ENCODE data around the gene CAPZA1.

Gene CAPZA1

DNA sequence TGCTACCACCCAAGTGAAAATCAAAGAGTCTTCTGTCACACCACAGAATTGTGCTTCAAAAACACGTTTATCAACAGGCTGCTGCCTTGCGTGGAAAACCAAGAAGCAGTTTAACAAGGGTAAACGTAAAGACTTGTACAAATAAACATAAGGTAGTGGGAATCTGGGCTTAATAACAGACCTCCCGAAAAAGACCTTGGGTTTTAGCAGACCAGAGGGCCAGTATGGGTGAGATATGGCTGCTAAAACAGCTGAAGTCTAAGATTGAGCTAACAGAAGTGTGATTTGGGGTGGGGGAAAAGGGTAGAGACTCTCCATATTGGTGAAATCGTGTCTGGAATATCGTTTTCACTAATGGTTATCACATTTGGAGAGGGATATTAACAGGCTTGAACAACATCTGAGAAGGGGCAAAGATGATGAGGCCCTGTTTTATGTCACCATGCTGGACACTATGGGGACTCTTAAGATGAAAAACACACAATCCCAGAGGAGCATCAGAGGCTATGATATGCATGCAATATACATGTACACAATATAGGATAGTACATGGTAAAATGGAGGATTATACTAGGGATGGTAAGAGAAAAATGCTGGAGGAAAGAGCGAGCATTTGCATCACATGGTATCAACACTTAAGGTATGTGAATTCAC lies 56.2 kb downstream of the CAPZA1 start:
- H3K56ac ChIP-seq (ENCODE audit: low read length), result peak overlapping the region; percentile 95
- DNase-seq, result no peak
- H2AK5ac ChIP-seq (ENCODE audit: low read length), result no peak overlapping the region
- H3K4ac ChIP-seq (ENCODE audit: low read depth, low read length), result no peak overlapping the region
- no peak overlapping the region for H3K23ac ChIP-seq (ENCODE audit: low read length)
- no peak overlapping the region for H4K8ac ChIP-seq (ENCODE audit: low read depth, low read length)
- WGBS (ENCODE audit: extremely low coverage, insufficient coverage, low lambda C conversion rate), result no CpG with 5 or more reads among the region's 7 CpGs
- peaks cover 5% of the 10 kb centered on the region for H3K4me1 ChIP-seq (ENCODE audit: control insufficient read depth, low read depth, low read length)
- H3K9ac ChIP-seq (ENCODE audit: low read length), result peak overlapping the region; percentile 88
- H2BK5ac ChIP-seq (ENCODE audit: low read length), result no peak overlapping the region
- no peak overlapping the region for H2BK15ac ChIP-seq (replicated peaks; ENCODE audit: low read depth)
- H4K5ac ChIP-seq (ENCODE audit: low read length), result no peak overlapping the region
- H3K79me1 ChIP-seq (ENCODE audit: low read length), result peaks cover 7% of the 10 kb centered on the region
- no peaks in the 10 kb centered on the region for H3K36me3 ChIP-seq (ENCODE audit: control insufficient read depth, insufficient read depth, low read length)
- H2BK120ac ChIP-seq (ENCODE audit: low read depth, low read length), result no peak overlapping the region
- peak overlapping the region; percentile 85 for H3K18ac ChIP-seq (ENCODE audit: low read length)
- no peaks in the 10 kb centered on the region for H3K27me3 ChIP-seq (ENCODE audit: insufficient read depth, low read length, poor library complexity)
- peak overlapping the region; percentile 49 for H3K4me2 ChIP-seq (ENCODE audit: low read length)
- peaks cover 2% of the 10 kb centered on the region for H3K79me2 ChIP-seq (ENCODE audit: control insufficient read depth, insufficient read depth, low read length)
- no peak overlapping the region for H3K27ac ChIP-seq (ENCODE audit: low read depth, low read length)
- H3K4me3 ChIP-seq (ENCODE audit: low read length), result peak overlapping the region; percentile 77

GRCh38 chr1:112676543-112676942 lies 56.9 kb downstream of the CAPZA1 start:
- Histone ChIP-seq H2BK120ac (ENCODE audit: low read depth, low read length) (no peak overlapping the region), H3K9ac (ENCODE audit: low read length) (no peak overlapping the region), H3K36me3 (ENCODE audit: control insufficient read depth, insufficient read depth, low read length) (no peaks in the 10 kb centered on the region), H2AK5ac (ENCODE audit: low read length) (no peak overlapping the region), H3K4ac (ENCODE audit: low read depth, low read length) (no peak overlapping the region), H3K4me1 (ENCODE audit: control insufficient read depth, low read depth, low read length) (peaks cover 5% of the 10 kb centered on the region), H2BK5ac (ENCODE audit: low read length) (no peak overlapping the region), H3K4me3 (ENCODE audit: low read length) (no peak overlapping the region), H3K23ac (ENCODE audit: low read length) (no peak overlapping the region), H3K79me2 (ENCODE audit: control insufficient read depth, insufficient read depth, low read length) (peaks cover 2% of the 10 kb centered on the region), H2BK15ac (replicated peaks; ENCODE audit: low read depth) (no peak overlapping the region), H4K8ac (ENCODE audit: low read depth, low read length) (no peak overlapping the region), H3K79me1 (ENCODE audit: low read length) (peaks cover 7% of the 10 kb centered on the region), H3K27me3 (ENCODE audit: insufficient read depth, low read length, poor library complexity) (no peaks in the 10 kb centered on the region), H4K5ac (ENCODE audit: low read length) (no peak overlapping the region), H3K4me2 (ENCODE audit: low read length) (no peak overlapping the region), H3K56ac (ENCODE audit: low read length) (no peak overlapping the region), H3K27ac (ENCODE audit: low read depth, low read length) (no peak overlapping the region), H3K18ac (ENCODE audit: low read length) (no peak overlapping the region)
- WGBS (ENCODE audit: extremely low coverage, insufficient coverage, low lambda C conversion rate), result no CpG with 5 or more reads among the region's 3 CpGs
- no peak for DNase-seq

DNA sequence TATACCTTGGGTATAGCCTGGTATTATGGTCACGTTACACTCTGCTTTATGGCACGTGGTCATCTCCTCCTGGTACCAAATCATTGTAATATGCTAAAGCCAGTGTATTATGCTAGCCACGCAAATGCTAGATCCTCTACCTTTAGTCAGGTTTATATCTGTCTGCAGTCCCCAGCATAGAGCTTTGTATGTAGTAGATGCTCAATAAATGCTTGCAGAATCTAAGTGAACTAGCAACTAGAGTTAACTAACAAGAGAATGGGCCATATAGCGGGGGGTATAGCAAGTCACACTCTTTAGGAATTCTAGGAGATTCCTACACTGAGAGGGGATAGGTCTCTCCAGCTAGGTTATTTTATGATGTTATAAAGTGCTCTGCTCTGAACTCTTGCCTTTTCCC lies 57.9 kb downstream of the CAPZA1 start:
- H3K4me1 ChIP-seq (ENCODE audit: control insufficient read depth, low read depth, low read length), result peaks cover 5% of the 10 kb centered on the region
- no CpG with 5 or more reads among the region's 4 CpGs for WGBS (ENCODE audit: extremely low coverage, insufficient coverage, low lambda C conversion rate)
- H2BK5ac ChIP-seq (ENCODE audit: low read length), result no peak overlapping the region
- no peak overlapping the region for H2BK120ac ChIP-seq (ENCODE audit: low read depth, low read length)
- H3K79me1 ChIP-seq (ENCODE audit: low read length), result peaks cover 7% of the 10 kb centered on the region
- H3K4me3 ChIP-seq (ENCODE audit: low read length), result no peak overlapping the region
- no peak overlapping the region for H2BK15ac ChIP-seq (replicated peaks; ENCODE audit: low read depth)
- H3K27me3 ChIP-seq (ENCODE audit: insufficient read depth, low read length, poor library complexity), result no peaks in the 10 kb centered on the region
- H3K27ac ChIP-seq (ENCODE audit: low read depth, low read length), result no peak overlapping the region
- DNase-seq, result no peak
- no peak overlapping the region for H3K9ac ChIP-seq (ENCODE audit: low read length)
- H3K36me3 ChIP-seq (ENCODE audit: control insufficient read depth, insufficient read depth, low read length), result no peaks in the 10 kb centered on the region
- H3K4ac ChIP-seq (ENCODE audit: low read depth, low read length), result no peak overlapping the region
- no peak overlapping the region for H4K5ac ChIP-seq (ENCODE audit: low read length)
- H2AK5ac ChIP-seq (ENCODE audit: low read length), result no peak overlapping the region
- no peak overlapping the region for H3K56ac ChIP-seq (ENCODE audit: low read length)
- no peak overlapping the region for H3K4me2 ChIP-seq (ENCODE audit: low read length)
- peaks cover 2% of the 10 kb centered on the region for H3K79me2 ChIP-seq (ENCODE audit: control insufficient read depth, insufficient read depth, low read length)
- no peak overlapping the region for H3K18ac ChIP-seq (ENCODE audit: low read length)
- peak overlapping the region; percentile 48 for H3K23ac ChIP-seq (ENCODE audit: low read length)
- H4K8ac ChIP-seq (ENCODE audit: low read depth, low read length), result no peak overlapping the region

GRCh38 chr1:112678605-112679004 lies 59.0 kb downstream of the CAPZA1 start:
- no peak overlapping the region for H4K5ac ChIP-seq (ENCODE audit: low read length)
- no peaks in the 10 kb centered on the region for H3K27me3 ChIP-seq (ENCODE audit: insufficient read depth, low read length, poor library complexity)
- no peak overlapping the region for H3K56ac ChIP-seq (ENCODE audit: low read length)
- no peak overlapping the region for H3K4me3 ChIP-seq (ENCODE audit: low read length)
- H3K27ac ChIP-seq (ENCODE audit: low read depth, low read length), result no peak overlapping the region
- peaks cover 7% of the 10 kb centered on the region for H3K79me1 ChIP-seq (ENCODE audit: low read length)
- H3K23ac ChIP-seq (ENCODE audit: low read length), result no peak overlapping the region
- H2BK15ac ChIP-seq (replicated peaks; ENCODE audit: low read depth), result no peak overlapping the region
- no peak overlapping the region for H2BK120ac ChIP-seq (ENCODE audit: low read depth, low read length)
- H3K4ac ChIP-seq (ENCODE audit: low read depth, low read length), result no peak overlapping the region
- H4K8ac ChIP-seq (ENCODE audit: low read depth, low read length), result no peak overlapping the region
- H3K4me1 ChIP-seq (ENCODE audit: control insufficient read depth, low read depth, low read length), result peaks cover 2% of the 10 kb centered on the region
- H3K36me3 ChIP-seq (ENCODE audit: control insufficient read depth, insufficient read depth, low read length), result no peaks in the 10 kb centered on the region
- no peak for DNase-seq
- no peak overlapping the region for H3K9ac ChIP-seq (ENCODE audit: low read length)
- H2BK5ac ChIP-seq (ENCODE audit: low read length), result no peak overlapping the region
- no CpG with 5 or more reads among the region's 3 CpGs for WGBS (ENCODE audit: extremely low coverage, insufficient coverage, low lambda C conversion rate)
- H3K79me2 ChIP-seq (ENCODE audit: control insufficient read depth, insufficient read depth, low read length), result peaks cover 2% of the 10 kb centered on the region
- no peak overlapping the region for H3K4me2 ChIP-seq (ENCODE audit: low read length)
- H2AK5ac ChIP-seq (ENCODE audit: low read length), result no peak overlapping the region
- no peak overlapping the region for H3K18ac ChIP-seq (ENCODE audit: low read length)

DNA sequence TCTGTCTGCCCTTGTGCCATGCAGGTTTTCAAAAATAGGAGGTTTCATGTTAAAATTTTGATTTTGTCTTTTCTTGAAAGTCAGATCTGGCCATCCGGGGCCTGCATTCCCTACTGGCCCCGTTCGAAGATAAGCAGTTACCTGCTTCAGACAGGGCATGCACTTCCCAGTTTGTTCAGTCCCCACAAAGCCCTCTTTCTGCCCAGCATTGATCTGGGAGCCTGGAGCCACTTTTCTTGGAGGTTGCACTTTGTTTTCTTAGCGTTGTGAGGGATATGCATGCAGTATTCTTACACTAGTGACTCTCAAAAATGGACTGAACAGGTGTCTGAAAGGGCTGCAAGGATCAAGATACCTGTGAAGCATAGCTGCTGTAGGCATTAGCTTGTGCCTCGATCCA lies 66.3 kb downstream of the CAPZA1 start:
- peaks cover 2% of the 10 kb centered on the region for H3K36me3 ChIP-seq (ENCODE audit: control insufficient read depth, insufficient read depth, low read length)
- H4K8ac ChIP-seq (ENCODE audit: low read depth, low read length), result no peak overlapping the region
- H3K79me2 ChIP-seq (ENCODE audit: control insufficient read depth, insufficient read depth, low read length), result no peaks in the 10 kb centered on the region
- no peak overlapping the region for H3K4ac ChIP-seq (ENCODE audit: low read depth, low read length)
- no peak overlapping the region for H2BK15ac ChIP-seq (replicated peaks; ENCODE audit: low read depth)
- no peak overlapping the region for H3K56ac ChIP-seq (ENCODE audit: low read length)
- no peak overlapping the region for H3K4me2 ChIP-seq (ENCODE audit: low read length)
- peaks cover 6% of the 10 kb centered on the region for H3K79me1 ChIP-seq (ENCODE audit: low read length)
- no peak overlapping the region for H3K18ac ChIP-seq (ENCODE audit: low read length)
- no peak overlapping the region for H3K23ac ChIP-seq (ENCODE audit: low read length)
- no peak for DNase-seq
- no peak overlapping the region for H3K4me3 ChIP-seq (ENCODE audit: low read length)
- no peak overlapping the region for H2AK5ac ChIP-seq (ENCODE audit: low read length)
- H3K27me3 ChIP-seq (ENCODE audit: insufficient read depth, low read length, poor library complexity), result no peaks in the 10 kb centered on the region
- H3K4me1 ChIP-seq (ENCODE audit: control insufficient read depth, low read depth, low read length), result peaks cover 3% of the 10 kb centered on the region
- no peak overlapping the region for H4K5ac ChIP-seq (ENCODE audit: low read length)
- no CpG with 5 or more reads among the region's 5 CpGs for WGBS (ENCODE audit: extremely low coverage, insufficient coverage, low lambda C conversion rate)
- H2BK5ac ChIP-seq (ENCODE audit: low read length), result no peak overlapping the region
- H3K9ac ChIP-seq (ENCODE audit: low read length), result no peak overlapping the region
- H3K27ac ChIP-seq (ENCODE audit: low read depth, low read length), result no peak overlapping the region
- no peak overlapping the region for H2BK120ac ChIP-seq (ENCODE audit: low read depth, low read length)

DNA sequence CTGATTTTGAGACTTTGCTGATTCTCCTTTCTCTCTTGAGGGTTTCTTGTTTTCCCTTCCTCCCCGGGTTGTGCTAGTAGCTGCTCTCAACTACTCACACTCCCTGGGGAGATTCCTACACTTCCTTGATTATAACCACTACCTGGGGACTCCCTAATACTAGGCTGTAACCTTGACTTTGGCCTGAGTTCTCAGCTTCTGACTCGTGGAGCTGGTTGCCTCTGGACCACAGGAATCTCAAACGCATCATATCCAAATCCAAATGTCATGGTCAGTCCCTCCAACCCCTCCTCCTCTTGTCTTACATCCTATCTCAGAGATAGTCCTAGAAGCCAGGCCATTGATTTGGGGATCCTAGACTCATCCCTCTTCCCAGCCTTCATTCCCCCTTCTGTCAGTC lies 66.8 kb downstream of the CAPZA1 start:
- H3K27me3 ChIP-seq (ENCODE audit: insufficient read depth, low read length, poor library complexity), result no peaks in the 10 kb centered on the region
- no peak for DNase-seq
- H3K4me1 ChIP-seq (ENCODE audit: control insufficient read depth, low read depth, low read length), result peaks cover 3% of the 10 kb centered on the region
- H2AK5ac ChIP-seq (ENCODE audit: low read length), result no peak overlapping the region
- no peak overlapping the region for H2BK5ac ChIP-seq (ENCODE audit: low read length)
- H3K4me3 ChIP-seq (ENCODE audit: low read length), result no peak overlapping the region
- H3K79me2 ChIP-seq (ENCODE audit: control insufficient read depth, insufficient read depth, low read length), result no peaks in the 10 kb centered on the region
- peaks cover 6% of the 10 kb centered on the region for H3K79me1 ChIP-seq (ENCODE audit: low read length)
- no peak overlapping the region for H4K5ac ChIP-seq (ENCODE audit: low read length)
- no peak overlapping the region for H3K4me2 ChIP-seq (ENCODE audit: low read length)
- H2BK120ac ChIP-seq (ENCODE audit: low read depth, low read length), result no peak overlapping the region
- peaks cover 3% of the 10 kb centered on the region for H3K36me3 ChIP-seq (ENCODE audit: control insufficient read depth, insufficient read depth, low read length)
- no peak overlapping the region for H2BK15ac ChIP-seq (replicated peaks; ENCODE audit: low read depth)
- H4K8ac ChIP-seq (ENCODE audit: low read depth, low read length), result no peak overlapping the region
- H3K56ac ChIP-seq (ENCODE audit: low read length), result no peak overlapping the region
- H3K4ac ChIP-seq (ENCODE audit: low read depth, low read length), result no peak overlapping the region
- peak overlapping the region; percentile 17 for H3K23ac ChIP-seq (ENCODE audit: low read length)
- no peak overlapping the region for H3K18ac ChIP-seq (ENCODE audit: low read length)
- no peak overlapping the region for H3K9ac ChIP-seq (ENCODE audit: low read length)
- WGBS (ENCODE audit: extremely low coverage, insufficient coverage, low lambda C conversion rate), result no CpG with 5 or more reads among the region's 3 CpGs
- no peak overlapping the region for H3K27ac ChIP-seq (ENCODE audit: low read depth, low read length)
